GM21447 (cell line): ENCODE results near the gene VSIG4.
"Not testable (repeated sequence)": the region's sequence is repeated elsewhere in the genome, so short reads cannot be mapped to it uniquely, and the experiment has no call there.

Experiments
- ATAC-seq: cut with Tn5 transposase; IDR thresholded peaks from one replicate; pipeline ENCODE4 v1.9.1; 2021; ENCODE audit not compliant: unreplicated experiment

The VSIG4 gene

DNA sequence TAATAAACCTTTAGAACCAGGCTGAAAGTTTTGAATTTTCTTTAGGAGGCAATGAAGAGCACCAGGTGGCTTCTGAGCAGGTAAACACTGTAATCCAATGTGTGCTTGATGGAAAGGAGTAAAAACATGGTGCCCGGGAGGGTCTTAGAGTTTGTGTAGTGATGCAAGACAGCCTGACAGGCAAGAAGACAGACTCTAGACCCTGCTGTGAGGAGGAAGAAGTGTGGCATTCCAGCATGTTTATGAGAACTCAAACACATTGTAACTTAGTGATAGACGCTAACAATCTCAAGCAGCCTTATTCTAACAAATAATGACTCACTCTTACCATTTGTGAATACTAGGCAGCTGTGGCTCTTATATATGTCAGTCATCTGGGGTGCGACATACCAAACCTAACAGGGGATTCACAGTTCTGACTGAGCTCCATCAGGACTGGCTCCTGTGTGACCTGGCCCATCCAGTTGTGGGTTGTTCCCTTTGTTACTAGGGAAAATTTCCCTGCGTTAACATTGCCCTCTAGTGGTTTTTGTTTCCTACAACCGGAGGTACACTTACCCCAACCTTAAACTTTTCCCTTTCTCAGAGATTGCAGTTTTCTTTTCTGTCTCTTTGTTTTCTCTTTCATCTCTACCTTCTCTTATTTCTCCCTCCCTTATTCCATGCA is 53.8 kb downstream of the VSIG4 start:
- ATAC-seq: no peak

GRCh38 chrX:65985211-65985610 is 54.7 kb downstream of the VSIG4 start:
- no peak for ATAC-seq

- ATAC-seq: not testable (repeated sequence)
Measured at GRCh38 chrX:65977161-65977560, 62.7 kb downstream of the VSIG4 start.

DNA sequence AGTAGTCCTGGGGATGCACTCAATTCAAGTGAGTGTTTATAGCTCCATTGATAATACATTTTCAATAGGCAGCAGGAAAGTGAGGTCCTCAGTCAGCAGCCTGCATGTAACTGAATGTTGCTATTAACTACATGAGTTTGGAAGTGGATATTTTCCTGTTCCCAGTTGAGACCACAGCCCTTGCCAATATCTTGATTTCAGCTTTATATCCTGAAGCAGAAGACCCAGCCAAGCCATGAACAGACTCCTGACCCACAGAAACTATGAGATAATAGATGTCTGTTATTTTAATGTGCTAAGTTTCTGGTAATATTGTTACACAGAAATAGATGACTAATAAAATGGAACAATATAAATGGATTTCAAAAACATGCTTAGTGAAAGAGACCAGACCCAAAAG is 63.7 kb downstream of the VSIG4 start:
- ATAC-seq: no peak

GRCh38 chrX:65975161-65975751 is 64.6 kb downstream of the VSIG4 start:
- not testable (repeated sequence) for ATAC-seq
